Neural progenitor cell (in vitro differentiated cells): ENCODE measurements around the gene GRM2. TPM values are rescaled to one million over a fixed set of nuclear protein-coding genes. Genes with fewer than 3 reads are reported as not detected.

ENCODE experiments used
- DNase-seq: peaks from one replicate; pipeline ENCODE4 v3.0.0-alpha.2; 2016; ENCODE audit warnings: low spot score
- H2AFZ ChIP-seq: fragments of 200-600 bp; sonication (generic); replicated peaks from 2 replicates; pipeline ENCODE4 v1.6.1; 2016; ENCODE audit warnings: antibody characterized with exemption
- H3F3A ChIP-seq: fragments of 200-600 bp; sonication (generic); 2 replicates; pipeline ENCODE4 v1.6.1; 2016; ENCODE audit warnings: antibody characterized with exemption, low read depth
- H3K27ac ChIP-seq: fragments of 200-600 bp; sonication (generic); 2 replicates; pipeline ENCODE4 v1.5.1; 2016; ENCODE audit warnings: mild to moderate bottlenecking
- H3K27me3 ChIP-seq: fragments of 200-600 bp; sonication (generic); 2 replicates; pipeline ENCODE4 v1.6.1; 2016; ENCODE audit warnings: mild to moderate bottlenecking, moderate library complexity
- H3K36me3 ChIP-seq: fragments of 200-600 bp; sonication (generic); 2 replicates; pipeline ENCODE4 v1.5.1; 2016
- H3K4me1 ChIP-seq: fragments of 200-600 bp; sonication (generic); 2 replicates; pipeline ENCODE4 v1.6.1; 2016; ENCODE audit warnings: mixed run types
- H3K4me2 ChIP-seq: fragments of 200-600 bp; sonication (generic); 2 replicates; pipeline ENCODE4 v1.6.1; 2016
- H3K4me3 ChIP-seq: fragments of 200-600 bp; sonication (generic); 2 replicates; pipeline ENCODE4 v1.5.1; 2016
- H3K79me2 ChIP-seq: fragments of 200-600 bp; sonication (generic); 2 replicates; pipeline ENCODE4 v1.6.1; 2016; ENCODE audit warnings: low read depth
- H3K9ac ChIP-seq: fragments of 200-600 bp; sonication (generic); 2 replicates; pipeline ENCODE4 v1.6.1; 2016
- H3K9me3 ChIP-seq: fragments of 200-600 bp; sonication (generic); 2 replicates; pipeline ENCODE4 v1.5.1; 2016; ENCODE audit warnings: low read depth
- H4K20me1 ChIP-seq: fragments of 200-600 bp; sonication (generic); 2 replicates; pipeline ENCODE4 v1.6.1; 2016; ENCODE audit warnings: low read depth
- H3K27ac Mint-ChIP-seq: 3 replicates; pipeline ENCODE4 v1.8.0; 2021; ENCODE audit warnings: mixed read lengths
- H3K27me3 Mint-ChIP-seq: 2 replicates; pipeline ENCODE4 v1.8.0; 2022; ENCODE audit warnings: low read depth, mild to moderate bottlenecking, inconsistent platforms, moderate library complexity, mixed read lengths; ENCODE audit not compliant: insufficient read depth
- H3K36me3 Mint-ChIP-seq: 3 replicates; pipeline ENCODE4 v1.8.0; 2021; ENCODE audit warnings: mixed read lengths
- H3K4me1 Mint-ChIP-seq: 3 replicates; pipeline ENCODE4 v1.8.0; 2021; ENCODE audit warnings: mixed read lengths
- H3K4me3 Mint-ChIP-seq: 3 replicates; pipeline ENCODE4 v1.8.0; 2021; ENCODE audit warnings: mild to moderate bottlenecking, moderate library complexity, mixed read lengths
- H3K9me3 Mint-ChIP-seq: 3 replicates; pipeline ENCODE4 v1.8.0; 2020; ENCODE audit warnings: mixed read lengths
- EZH2 ChIP-seq: fragments of 200-600 bp; sonication (generic); IDR thresholded peaks from 2 replicates; pipeline ENCODE4 v1.6.1; 2017; ENCODE audit warnings: antibody characterized with exemption, mild to moderate bottlenecking, moderate library complexity
- EZH2phosphoT487 ChIP-seq: fragments of 200-600 bp; sonication (generic); IDR thresholded peaks from 2 replicates; pipeline ENCODE4 v1.6.1; 2017; ENCODE audit warnings: antibody characterized with exemption
- total RNA-seq: library from RNA; depleted of rRNA; stranded (reverse); fragments of >200 nt; gene quantifications from 2 replicates; pipeline ENCODE4 v1.2.3, GENCODE V29; 2015; ENCODE audit warnings: low replicate concordance
- TF ChIP-seq, protein P1 (sequence below): fragments of 200-600 bp; sonication (generic); IDR thresholded peaks from 2 replicates; pipeline ENCODE4 v1.5.1; 2017; ENCODE audit warnings: antibody characterized with exemption, mild to moderate bottlenecking

GRM2 gene
- total RNA-seq, 1 donor from 2014 or later: 1.9 TPM

DNA sequence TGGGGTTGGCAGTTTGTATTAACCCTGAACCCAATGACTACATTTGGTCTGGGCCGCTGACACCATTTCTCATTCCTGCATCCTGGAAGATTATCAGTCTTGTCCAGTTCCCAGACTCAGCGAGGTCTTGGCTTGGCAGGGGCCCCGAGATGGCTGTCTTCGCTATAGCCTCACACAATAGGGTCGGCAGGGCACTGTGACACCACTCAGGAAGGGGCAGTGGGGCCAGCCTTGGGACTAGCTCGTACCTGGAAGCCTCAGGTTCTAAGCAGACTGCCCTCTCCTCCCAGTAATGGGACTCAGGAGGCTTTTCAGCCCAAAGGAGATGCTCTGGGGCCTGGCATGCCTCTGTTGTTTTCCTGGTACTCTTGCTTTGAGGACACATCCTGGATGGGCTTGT is 26.7 kb upstream of the GRM2 start:
- Mint-ChIP-seq H3K27ac (no peak overlapping the region), H3K27me3 (peaks cover 5% of the 10 kb centered on the region), H3K9me3 (no peaks in the 10 kb centered on the region), H3K36me3 (peaks cover 2% of the 10 kb centered on the region), H3K4me3 (no peak overlapping the region), H3K4me1 (peaks cover 8% of the 10 kb centered on the region)
- Histone ChIP-seq H3K36me3 (no peaks in the 10 kb centered on the region), H4K20me1 (no peaks in the 10 kb centered on the region), H3K9me3 (no peaks in the 10 kb centered on the region), H2AFZ (no peak overlapping the region), H3K4me2 (no peak overlapping the region), H3K4me1 (no peaks in the 10 kb centered on the region), H3K9ac (no peak overlapping the region), H3K27me3 (no peaks in the 10 kb centered on the region), H3K4me3 (no peak overlapping the region), H3K79me2 (no peaks in the 10 kb centered on the region), H3F3A (no peaks in the 10 kb centered on the region), H3K27ac (no peak overlapping the region)
- TF ChIP-seq, protein P1, sequence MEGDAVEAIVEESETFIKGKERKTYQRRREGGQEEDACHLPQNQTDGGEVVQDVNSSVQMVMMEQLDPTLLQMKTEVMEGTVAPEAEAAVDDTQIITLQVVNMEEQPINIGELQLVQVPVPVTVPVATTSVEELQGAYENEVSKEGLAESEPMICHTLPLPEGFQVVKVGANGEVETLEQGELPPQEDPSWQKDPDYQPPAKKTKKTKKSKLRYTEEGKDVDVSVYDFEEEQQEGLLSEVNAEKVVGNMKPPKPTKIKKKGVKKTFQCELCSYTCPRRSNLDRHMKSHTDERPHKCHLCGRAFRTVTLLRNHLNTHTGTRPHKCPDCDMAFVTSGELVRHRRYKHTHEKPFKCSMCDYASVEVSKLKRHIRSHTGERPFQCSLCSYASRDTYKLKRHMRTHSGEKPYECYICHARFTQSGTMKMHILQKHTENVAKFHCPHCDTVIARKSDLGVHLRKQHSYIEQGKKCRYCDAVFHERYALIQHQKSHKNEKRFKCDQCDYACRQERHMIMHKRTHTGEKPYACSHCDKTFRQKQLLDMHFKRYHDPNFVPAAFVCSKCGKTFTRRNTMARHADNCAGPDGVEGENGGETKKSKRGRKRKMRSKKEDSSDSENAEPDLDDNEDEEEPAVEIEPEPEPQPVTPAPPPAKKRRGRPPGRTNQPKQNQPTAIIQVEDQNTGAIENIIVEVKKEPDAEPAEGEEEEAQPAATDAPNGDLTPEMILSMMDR: no peak
- TF ChIP-seq EZH2phosphoT487 (no peak), EZH2 (no peak)
- DNase-seq: no peak

DNA sequence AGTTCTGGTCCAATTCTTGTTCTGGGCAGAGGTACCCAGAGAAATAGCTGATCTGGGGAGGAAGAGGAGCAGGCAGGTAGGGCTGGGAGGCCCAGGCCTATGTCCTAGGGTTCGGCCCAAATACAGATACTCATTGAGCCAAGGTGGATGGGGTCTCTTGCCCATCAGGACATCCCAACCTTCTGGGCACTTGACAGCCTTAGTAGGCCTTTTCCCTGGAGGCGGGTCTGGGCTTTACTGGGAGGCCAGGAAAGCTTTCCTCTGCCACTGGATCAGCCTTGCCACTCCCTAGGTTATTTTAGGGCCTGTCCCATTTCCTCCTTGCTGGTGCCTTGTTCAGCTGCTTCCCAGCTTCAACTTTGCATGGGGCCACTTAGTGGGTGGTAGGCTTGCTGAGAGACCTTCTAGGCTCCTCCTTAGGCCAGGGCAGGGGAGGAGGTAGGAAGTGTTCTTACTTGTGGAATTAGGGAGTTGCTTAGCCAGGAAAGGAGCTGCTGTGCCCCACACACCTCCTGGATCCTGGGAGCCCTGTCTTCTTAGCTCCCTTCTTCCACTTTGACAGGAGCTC is 26.1 kb upstream of the GRM2 start:
- no peak for DNase-seq
- H3K9me3 Mint-ChIP-seq: no peaks in the 10 kb centered on the region
- Histone ChIP-seq H3F3A (no peaks in the 10 kb centered on the region), H3K36me3 (no peaks in the 10 kb centered on the region), H3K4me2 (no peak overlapping the region), H3K27ac (no peak overlapping the region), H3K4me3 (no peak overlapping the region), H4K20me1 (no peaks in the 10 kb centered on the region), H3K9me3 (no peaks in the 10 kb centered on the region), H2AFZ (no peak overlapping the region), H3K27me3 (no peaks in the 10 kb centered on the region), H3K4me1 (no peaks in the 10 kb centered on the region), H3K79me2 (no peaks in the 10 kb centered on the region), H3K9ac (no peak overlapping the region)
- H3K36me3 Mint-ChIP-seq: peaks cover 5% of the 10 kb centered on the region
- peaks cover 4% of the 10 kb centered on the region for H3K27me3 Mint-ChIP-seq
- H3K4me3 Mint-ChIP-seq: no peak overlapping the region
- no peak for TF ChIP-seq EZH2
- peaks cover 9% of the 10 kb centered on the region for H3K4me1 Mint-ChIP-seq
- no peak overlapping the region for H3K27ac Mint-ChIP-seq

DNA sequence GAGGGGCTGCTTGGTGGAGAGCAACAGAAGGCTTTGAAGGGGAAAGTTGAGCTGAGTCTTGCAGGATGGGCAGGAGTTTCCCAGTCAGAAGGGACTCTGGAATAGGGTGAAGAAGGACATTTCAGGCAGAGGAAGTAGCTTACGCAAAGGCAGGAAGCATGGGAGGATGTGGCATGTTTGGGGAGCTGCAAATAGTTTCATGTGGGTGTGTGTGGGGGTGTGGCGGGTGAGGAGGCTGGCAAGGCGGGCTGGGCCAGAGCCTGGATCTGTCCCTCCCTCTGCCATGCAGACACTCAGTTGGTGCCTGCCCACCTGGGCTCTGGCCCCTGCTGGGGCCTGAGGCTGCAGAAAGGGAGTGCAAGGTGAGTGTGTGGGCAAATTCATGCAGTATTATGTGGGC is 25.4 kb upstream of the GRM2 start:
- H3F3A ChIP-seq: no peaks in the 10 kb centered on the region
- H3K4me1 Mint-ChIP-seq: peaks cover 15% of the 10 kb centered on the region
- peaks cover 5% of the 10 kb centered on the region for H3K36me3 Mint-ChIP-seq
- H3K9me3 Mint-ChIP-seq: no peaks in the 10 kb centered on the region
- H3K36me3 ChIP-seq: no peaks in the 10 kb centered on the region
- H3K4me1 ChIP-seq: no peaks in the 10 kb centered on the region
- no peak overlapping the region for H3K27ac ChIP-seq
- H2AFZ ChIP-seq: no peak overlapping the region
- H3K27me3 Mint-ChIP-seq: peaks cover 2% of the 10 kb centered on the region
- H3K4me2 ChIP-seq: no peak overlapping the region
- no peaks in the 10 kb centered on the region for H4K20me1 ChIP-seq
- no peaks in the 10 kb centered on the region for H3K9me3 ChIP-seq
- no peak overlapping the region for H3K4me3 ChIP-seq
- H3K9ac ChIP-seq: no peak overlapping the region
- DNase-seq: no peak
- no peaks in the 10 kb centered on the region for H3K27me3 ChIP-seq
- no peak overlapping the region for H3K4me3 Mint-ChIP-seq
- H3K79me2 ChIP-seq: no peaks in the 10 kb centered on the region
- H3K27ac Mint-ChIP-seq: no peak overlapping the region
- TF ChIP-seq EZH2phosphoT487 (no peak), EZH2 (no peak)
- TF ChIP-seq, protein P1: no peak

DNA sequence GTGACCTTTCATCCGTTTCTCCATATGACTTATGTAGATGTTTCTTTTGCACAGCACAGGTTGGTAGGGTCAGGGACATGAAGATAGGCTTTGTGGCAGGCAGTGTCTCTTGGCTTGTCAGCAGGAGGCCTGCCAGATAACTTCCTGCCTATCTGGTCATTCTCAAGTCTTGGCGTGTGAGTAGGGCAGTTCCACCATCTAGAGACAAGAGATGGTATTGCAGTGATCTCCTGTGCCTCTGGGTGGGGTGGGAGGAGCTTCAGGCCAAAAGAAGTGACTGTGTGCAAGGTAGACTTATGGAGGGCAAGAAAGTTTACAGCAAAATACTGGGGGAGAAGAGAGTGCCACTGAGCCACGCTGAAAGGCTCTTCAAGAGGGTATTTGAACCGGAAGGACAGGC is 24.8 kb upstream of the GRM2 start:
- H3K36me3 Mint-ChIP-seq: peaks cover 5% of the 10 kb centered on the region
- no peak overlapping the region for H3K27ac ChIP-seq
- no peaks in the 10 kb centered on the region for H3K36me3 ChIP-seq
- H3K9me3 ChIP-seq: no peaks in the 10 kb centered on the region
- no peaks in the 10 kb centered on the region for H3K9me3 Mint-ChIP-seq
- no peak overlapping the region for H3K4me3 ChIP-seq
- no peaks in the 10 kb centered on the region for H4K20me1 ChIP-seq
- no peaks in the 10 kb centered on the region for H3K79me2 ChIP-seq
- no peak overlapping the region for H3K4me2 ChIP-seq
- no peaks in the 10 kb centered on the region for H3K4me1 ChIP-seq
- no peaks in the 10 kb centered on the region for H3K27me3 ChIP-seq
- DNase-seq: peak; percentile 85
- H3K4me3 Mint-ChIP-seq: no peak overlapping the region
- H2AFZ ChIP-seq: peak overlapping the region; percentile 20
- no peak overlapping the region for H3K9ac ChIP-seq
- no peak for TF ChIP-seq EZH2
- TF ChIP-seq, protein P1: peak; percentile 73
- peaks cover 15% of the 10 kb centered on the region for H3K4me1 Mint-ChIP-seq
- peaks cover 3% of the 10 kb centered on the region for H3K27me3 Mint-ChIP-seq
- H3F3A ChIP-seq: no peaks in the 10 kb centered on the region
- H3K27ac Mint-ChIP-seq: peak overlapping the region; percentile 14
